ENCODE data around the gene UPP2.

DNA sequence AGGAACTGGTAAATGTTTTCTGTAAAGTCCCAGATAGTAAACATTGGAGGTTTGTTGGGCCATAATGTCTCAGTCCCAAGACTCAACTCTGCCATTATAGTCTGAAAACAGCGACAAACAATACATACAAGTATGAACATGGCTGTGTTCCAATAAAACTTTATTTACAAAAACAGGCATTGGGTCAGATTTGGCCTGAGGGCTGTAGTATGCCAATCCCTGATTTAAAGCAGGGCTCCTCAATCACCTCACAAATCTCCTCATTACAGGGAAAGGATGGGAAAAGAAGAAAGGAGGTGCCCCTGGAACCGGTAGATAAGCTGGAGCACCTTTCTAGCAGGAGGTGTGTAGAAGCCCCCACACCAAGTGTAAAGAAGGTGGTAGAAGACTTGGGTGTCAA is 48.9 kb upstream of the UPP2 start:
- TF ChIP-seq, protein P1, sequence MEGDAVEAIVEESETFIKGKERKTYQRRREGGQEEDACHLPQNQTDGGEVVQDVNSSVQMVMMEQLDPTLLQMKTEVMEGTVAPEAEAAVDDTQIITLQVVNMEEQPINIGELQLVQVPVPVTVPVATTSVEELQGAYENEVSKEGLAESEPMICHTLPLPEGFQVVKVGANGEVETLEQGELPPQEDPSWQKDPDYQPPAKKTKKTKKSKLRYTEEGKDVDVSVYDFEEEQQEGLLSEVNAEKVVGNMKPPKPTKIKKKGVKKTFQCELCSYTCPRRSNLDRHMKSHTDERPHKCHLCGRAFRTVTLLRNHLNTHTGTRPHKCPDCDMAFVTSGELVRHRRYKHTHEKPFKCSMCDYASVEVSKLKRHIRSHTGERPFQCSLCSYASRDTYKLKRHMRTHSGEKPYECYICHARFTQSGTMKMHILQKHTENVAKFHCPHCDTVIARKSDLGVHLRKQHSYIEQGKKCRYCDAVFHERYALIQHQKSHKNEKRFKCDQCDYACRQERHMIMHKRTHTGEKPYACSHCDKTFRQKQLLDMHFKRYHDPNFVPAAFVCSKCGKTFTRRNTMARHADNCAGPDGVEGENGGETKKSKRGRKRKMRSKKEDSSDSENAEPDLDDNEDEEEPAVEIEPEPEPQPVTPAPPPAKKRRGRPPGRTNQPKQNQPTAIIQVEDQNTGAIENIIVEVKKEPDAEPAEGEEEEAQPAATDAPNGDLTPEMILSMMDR (IDR thresholded peaks at IDR 0.05 in 4 of 5, conservative IDR thresholded peaks at IDR 0.05 in 1 of 5): no peak
- TF ChIP-seq POLR2A (IDR thresholded peaks at IDR 0.05): no peak

Data from gastrocnemius medialis (tissue), 4 donors.